Endothelial cell of umbilical vein (primary cell): ENCODE measurements around the gene C16orf87. TPM values are rescaled to one million over a fixed set of nuclear protein-coding genes. Genes with fewer than 3 reads are reported as not detected.

Experiments used
- BruUV-seq: library from RNA; stranded (reverse); fragments of 400-500 nt; replicated peaks from 2 replicates; lab custom pipeline; 2021; lab: Mats Ljungman, UMichigan
- CTCF ChIA-PET: fragments of 300-600, 350-600 bp; sonication (Branson Sonifier 250); formaldehyde crosslinking; loops from one replicate; lab custom pipeline; 2021; ENCODE audit warnings: antibody characterized with exemption, inconsistent platforms; lab: Charles Lee
- POLR2A ChIA-PET: fragments of 300-600, 350-600 bp; sonication (Branson Sonifier 250); formaldehyde crosslinking; loops from one replicate; lab custom pipeline; 2021; ENCODE audit warnings: antibody characterized with exemption, inconsistent platforms; lab: Charles Lee
- DNase-seq: peaks from one replicate; pipeline ENCODE4 v3.0.0-alpha.2; 2011; ENCODE audit warnings: low read depth, low spot score
- FAIRE-seq: peaks from 2 replicates; lab custom pipeline; 2011; peaks lifted over from hg19 to GRCh38; lab: Jason Lieb, UNC
- H2AFZ ChIP-seq: 2 replicates; pipeline ENCODE4 v1.6.0; 2012; ENCODE audit warnings: low read depth, low read length, control low read depth, inconsistent platforms
- H3K27ac ChIP-seq: 2 replicates; pipeline ENCODE4 v1.5.1; 2011; ENCODE audit warnings: low read depth, mild to moderate bottlenecking, control low read depth, low read length, moderate library complexity; ENCODE audit not compliant: insufficient read depth
- H3K27me3 ChIP-seq, 2 experiments: 2 replicates each; pipeline versions ENCODE4 v1.6.0 to v1.6.1; 2011; ENCODE audit warnings: low read length in 2 of 2, mixed read lengths in 1 of 2; ENCODE audit not compliant: control insufficient read depth in 2 of 2, insufficient read depth in 2 of 2
- H3K36me3 ChIP-seq, 2 experiments: 2 replicates in 1 of 2; 3 replicates in 1 of 2; pipeline ENCODE4 v1.5.1; 2011; ENCODE audit warnings: low read length in 2 of 2, mild to moderate bottlenecking in 1 of 2, moderate library complexity in 1 of 2; ENCODE audit not compliant: control insufficient read depth in 2 of 2, insufficient read depth in 2 of 2; ENCODE audit errors: extremely low read depth in 1 of 2
- H3K4me1 ChIP-seq: 3 replicates; pipeline ENCODE4 v1.5.1; 2011; ENCODE audit warnings: mild to moderate bottlenecking, low read length; ENCODE audit not compliant: control insufficient read depth, insufficient read depth; ENCODE audit errors: extremely low read depth
- H3K4me2 ChIP-seq: 2 replicates; pipeline ENCODE4 v1.6.1; 2011; ENCODE audit warnings: low read length, control low read depth, mixed read lengths; ENCODE audit not compliant: insufficient read depth
- H3K4me3 ChIP-seq, 3 experiments: fragments of 200-600 bp in 1 of 3; sonication (generic), shearing (Covaris generic) in 1 of 3; replicated peaks in 1 of 3; 2 replicates each; pipeline ENCODE4 v1.5.1; 2011 to 2016; ENCODE audit warnings: control low read depth in 3 of 3, low read length in 3 of 3, mild to moderate bottlenecking in 2 of 3, inconsistent platforms in 1 of 3, low read depth in 1 of 3, moderate library complexity in 1 of 3; ENCODE audit not compliant: insufficient read depth in 1 of 3
- H3K79me2 ChIP-seq: 2 replicates; pipeline ENCODE4 v1.6.0; 2012; ENCODE audit warnings: low read length, inconsistent platforms; ENCODE audit not compliant: control insufficient read depth, insufficient read depth
- H3K9ac ChIP-seq: replicated peaks from 2 replicates; pipeline ENCODE3; 2011; ENCODE audit warnings: low read length, control low read depth; ENCODE audit not compliant: insufficient read depth; ENCODE audit errors: extremely low read depth
- H3K9me1 ChIP-seq: replicated peaks from 3 replicates; pipeline ENCODE4 v1.6.0; 2011; ENCODE audit warnings: mild to moderate bottlenecking, low read length; ENCODE audit not compliant: control insufficient read depth, insufficient read depth; ENCODE audit errors: extremely low read depth
- H3K9me3 ChIP-seq: replicated peaks from 2 replicates; pipeline ENCODE4 v1.5.1; 2012; ENCODE audit warnings: low read length, inconsistent platforms; ENCODE audit not compliant: control insufficient read depth, insufficient read depth
- H4K20me1 ChIP-seq: replicated peaks from 2 replicates; pipeline ENCODE3; 2011; ENCODE audit warnings: mild to moderate bottlenecking, low read length; ENCODE audit not compliant: control insufficient read depth, insufficient read depth; ENCODE audit errors: extremely low read depth
- GATA2 ChIP-seq: IDR thresholded peaks from 2 replicates; pipeline ENCODE4 v1.7.0; 2011; ENCODE audit warnings: low read depth, mild to moderate bottlenecking, moderate library complexity, mixed read lengths, low read length; ENCODE audit not compliant: insufficient read length, insufficient read depth
- POLR2A ChIP-seq: IDR thresholded peaks from 2 replicates; pipeline ENCODE4 v1.6.1; 2012; ENCODE audit warnings: low read depth, mild to moderate bottlenecking, control low read depth, low read length
- POLR2AphosphoS5 ChIP-seq: IDR thresholded peaks from 2 replicates; pipeline ENCODE4 v1.6.1; 2012; ENCODE audit warnings: low read depth, mild to moderate bottlenecking, control low read depth, low read length, moderate library complexity; ENCODE audit not compliant: insufficient read depth
- dilution Hi-C: fragments of 300-500 bp; cut with MboI; formaldehyde crosslinking; loops from one replicate; pipeline ENCODE4 v1.15.0; 2019; ENCODE audit warnings: low sequenced_read_pairs; ENCODE audit not compliant: extremely low pct_ligation_motif_present
- intact Hi-C: fragments of 100-400 bp; cut with micrococcal nuclease; formaldehyde crosslinking; loops from one replicate; pipeline ENCODE4 v1.10.0; 2022
- polyA plus RNA-seq, 4 experiments: library from polyadenylated mRNA; depleted of rRNA in 3 of 4; stranded (reverse) in 3 of 4; unstranded in 1 of 4; fragments of >200 nt; gene quantifications; 2 replicates each; pipeline versions ENCODE4 v1.2.1 to v1.2.3, GENCODE V29; 2011 to 2012; ENCODE audit warnings: missing spikeins in 1 of 4
- total RNA-seq: library from RNA; stranded (reverse); gene quantifications from 2 replicates; pipeline ENCODE4 v1.2.3, GENCODE V29; 2021
- TF ChIP-seq, protein P1 (sequence below), 2 donors: IDR thresholded peaks; 1 replicate in 1 of 2; 2 replicates in 1 of 2; pipeline ENCODE4 v1.5.1; 2011; ENCODE audit warnings: low read length in 2 of 2, mild to moderate bottlenecking in 2 of 2, moderate library complexity in 2 of 2, control low read depth in 1 of 2, inconsistent platforms in 1 of 2, low read depth in 1 of 2; ENCODE audit not compliant: insufficient read depth in 1 of 2; ENCODE audit errors: extremely low read depth in 1 of 2

C16orf87 gene
- total and polyA plus RNA-seq, 2 donors (not counting 3 experiments of a cell fraction or from before 2014, with no cell fraction given) = 2.4 to 8.5 TPM

DNA sequence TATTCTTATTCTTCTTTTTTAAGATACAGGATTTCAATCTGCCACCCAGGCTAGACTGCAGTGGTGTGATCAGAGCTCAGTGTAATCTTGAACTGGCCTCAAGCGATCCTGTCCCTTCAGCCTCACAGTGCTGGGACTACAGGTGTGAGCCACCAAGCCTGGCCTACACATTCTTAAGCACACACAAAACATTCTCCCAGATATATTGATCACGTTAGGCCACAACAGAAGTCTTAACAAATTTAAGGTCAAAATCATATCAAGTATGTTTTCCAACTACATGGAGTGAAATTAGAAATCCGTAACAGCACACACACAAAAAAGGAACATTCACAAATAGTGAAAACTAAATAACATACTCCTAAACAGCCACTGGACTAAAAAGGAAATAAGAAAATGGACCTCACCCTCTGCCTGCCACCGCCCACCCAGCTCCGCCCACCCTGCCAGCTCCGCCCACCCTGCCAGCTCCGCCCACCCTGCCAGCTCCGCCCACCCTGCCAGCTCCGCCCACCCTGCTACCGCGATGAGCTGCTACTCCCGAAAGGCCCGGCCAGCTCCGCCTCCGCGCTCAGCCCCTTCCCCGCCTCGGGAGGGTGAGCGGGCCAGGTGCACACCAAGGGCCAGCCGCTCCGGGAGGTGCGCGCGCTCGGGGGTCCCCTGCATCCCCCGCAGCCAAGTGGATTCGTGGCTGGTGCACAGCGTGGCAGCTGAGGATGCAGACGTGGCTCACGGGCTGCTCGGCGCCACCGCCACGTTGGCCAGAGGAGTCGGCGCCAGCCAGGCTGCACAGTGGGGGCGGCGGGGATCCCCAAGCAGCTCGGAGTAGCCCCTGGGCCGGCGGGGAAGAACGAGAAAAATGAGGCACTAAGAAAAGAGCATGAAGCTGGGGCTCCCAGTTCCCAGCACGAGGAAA lies 41.2 kb downstream of the C16orf87 start:
- ChIA-PET POLR2A (interaction anchor here (0.6 to 0.9 kb wide), 7 partner anchors 14 to 130 kb away, joined by 3 to 11 read pairs (median 3); partner anchors contain the start of gene C16orf87), CTCF (interaction anchor here (0.6 to 5.7 kb wide), 5 partner anchors 12 to 1375 kb away, joined by 3 to 42 read pairs (median 5); no protein-coding TSS in a partner anchor)
- peak overlapping the region; percentile 67 for H3K9ac ChIP-seq
- intact Hi-C loops (loop anchor here (1.0 to 5.0 kb wide), 2 partner anchors 42 to 102 kb away; partner anchors contain the start of genes C16orf87, ORC6 and VPS35), dilution Hi-C loops (no loop called here)
- no TSS peak for BruUV-seq
- H3K27me3 ChIP-seq = peaks cover 7 to 10% of the 10 kb centered on the region in 2 experiments
- H3K27ac ChIP-seq = peak overlapping the region; percentile 0
- peak overlapping the region; percentile 37 for H3K4me2 ChIP-seq
- no peaks in the 10 kb centered on the region for H3K9me3 ChIP-seq
- FAIRE-seq (peak; percentile 42), DNase-seq (peak; percentile 80)
- no peaks in the 10 kb centered on the region for H3K36me3 ChIP-seq
- no peaks in the 10 kb centered on the region for H3K9me1 ChIP-seq
- H3K4me1 ChIP-seq = peaks cover 2% of the 10 kb centered on the region
- TF ChIP-seq POLR2A (peak; percentile 68), GATA2 (no peak), POLR2AphosphoS5 (no peak)
- TF ChIP-seq, protein P1, sequence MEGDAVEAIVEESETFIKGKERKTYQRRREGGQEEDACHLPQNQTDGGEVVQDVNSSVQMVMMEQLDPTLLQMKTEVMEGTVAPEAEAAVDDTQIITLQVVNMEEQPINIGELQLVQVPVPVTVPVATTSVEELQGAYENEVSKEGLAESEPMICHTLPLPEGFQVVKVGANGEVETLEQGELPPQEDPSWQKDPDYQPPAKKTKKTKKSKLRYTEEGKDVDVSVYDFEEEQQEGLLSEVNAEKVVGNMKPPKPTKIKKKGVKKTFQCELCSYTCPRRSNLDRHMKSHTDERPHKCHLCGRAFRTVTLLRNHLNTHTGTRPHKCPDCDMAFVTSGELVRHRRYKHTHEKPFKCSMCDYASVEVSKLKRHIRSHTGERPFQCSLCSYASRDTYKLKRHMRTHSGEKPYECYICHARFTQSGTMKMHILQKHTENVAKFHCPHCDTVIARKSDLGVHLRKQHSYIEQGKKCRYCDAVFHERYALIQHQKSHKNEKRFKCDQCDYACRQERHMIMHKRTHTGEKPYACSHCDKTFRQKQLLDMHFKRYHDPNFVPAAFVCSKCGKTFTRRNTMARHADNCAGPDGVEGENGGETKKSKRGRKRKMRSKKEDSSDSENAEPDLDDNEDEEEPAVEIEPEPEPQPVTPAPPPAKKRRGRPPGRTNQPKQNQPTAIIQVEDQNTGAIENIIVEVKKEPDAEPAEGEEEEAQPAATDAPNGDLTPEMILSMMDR (IDR thresholded peaks at IDR 0.05; ENCODE audit: extremely low read depth in 1 of 2, insufficient read depth in 1 of 2, low read depth in 1 of 2, low read length in 2 of 2) = no peak
- no peaks in the 10 kb centered on the region for H4K20me1 ChIP-seq
- H3K4me3 ChIP-seq = peak overlapping the region; percentile 17 to 58 (median 51)
- H2AFZ ChIP-seq = peak overlapping the region; percentile 94
- no peaks in the 10 kb centered on the region for H3K79me2 ChIP-seq
